H1 (cell line): ENCODE results near the gene UNC79. TPM values are rescaled to one million over a fixed set of nuclear protein-coding genes. Genes with fewer than 3 reads are reported as not detected.

ENCODE experiments used
- CTCF ChIA-PET: fragments of 300-600 bp; sonication (Branson Sonifier 250); formaldehyde crosslinking; loops from one replicate; lab custom pipeline; 2021; ENCODE audit not compliant: partially characterized antibody; lab: Charles Lee
- POLR2A ChIA-PET: fragments of 300-600 bp; sonication (Branson Sonifier 250); formaldehyde crosslinking; loops from one replicate; lab custom pipeline; 2021; ENCODE audit warnings: inconsistent platforms; ENCODE audit not compliant: partially characterized antibody; lab: Charles Lee
- DNase-seq, 2 experiments: peaks; one replicate each; pipeline versions ENCODE4 v3.0.0 to v3.0.0-alpha.2; 2010 to 2022; ENCODE audit warnings: low spot score in 2 of 2, low read depth in 1 of 2, mixed read lengths in 1 of 2
- FAIRE-seq: peaks from 2 replicates; lab custom pipeline; 2011; peaks lifted over from hg19 to GRCh38; lab: Jason Lieb, UNC
- H2AFZ ChIP-seq: 2 replicates; pipeline ENCODE4 v1.8.1; 2012; ENCODE audit warnings: low read length, inconsistent platforms
- H2AK5ac ChIP-seq: 2 replicates; pipeline ENCODE4 v1.6.1; 2013; ENCODE audit warnings: low read depth, low read length
- H2BK120ac ChIP-seq: replicated peaks from 2 replicates; pipeline ENCODE3; 2013; ENCODE audit warnings: low read depth, low read length, inconsistent platforms
- H2BK12ac ChIP-seq: 2 replicates; pipeline ENCODE4 v1.6.1; 2013; ENCODE audit warnings: low read depth, low read length
- H2BK15ac ChIP-seq: 2 replicates; pipeline ENCODE4 v1.6.1; 2013; ENCODE audit warnings: low read length
- H2BK20ac ChIP-seq: 2 replicates; pipeline ENCODE4 v1.6.1; 2013; ENCODE audit warnings: low read length
- H2BK5ac ChIP-seq: 2 replicates; pipeline ENCODE4 v1.6.1; 2013; ENCODE audit warnings: low read depth, low read length
- H3K14ac ChIP-seq: 2 replicates; pipeline ENCODE4 v1.6.1; 2013; ENCODE audit warnings: inconsistent platforms; ENCODE audit not compliant: insufficient read length
- H3K18ac ChIP-seq: 2 replicates; pipeline ENCODE4 v1.6.1; 2013; ENCODE audit warnings: low read length; ENCODE audit errors: extremely low read depth
- H3K23ac ChIP-seq: 2 replicates; pipeline ENCODE4 v1.6.1; 2013; ENCODE audit warnings: inconsistent platforms; ENCODE audit not compliant: insufficient read length
- H3K23me2 ChIP-seq: 2 replicates; pipeline ENCODE4 v1.6.1; 2013; ENCODE audit warnings: low read depth, low read length
- H3K27ac ChIP-seq: 2 replicates; pipeline ENCODE4 v1.6.1; 2011; ENCODE audit warnings: low read depth, low read length, inconsistent platforms
- H3K27me3 ChIP-seq, 4 experiments: replicated peaks in 1 of 4; 1 replicate in 1 of 4; 2 replicates in 3 of 4; pipeline versions ENCODE4 v1.6.1 to v1.8.1; 2011 to 2013; ENCODE audit warnings: low read length in 3 of 4, mild to moderate bottlenecking in 3 of 4, inconsistent platforms in 2 of 4, mixed read lengths in 2 of 4, moderate library complexity in 1 of 4; ENCODE audit not compliant: control insufficient read depth in 3 of 4, insufficient read depth in 3 of 4; ENCODE audit errors: extremely low read depth in 1 of 4
- H3K36me3 ChIP-seq, 4 experiments: 2 replicates each; pipeline versions ENCODE4 v1.6.1 to v1.8.1; 2011 to 2013; ENCODE audit warnings: mild to moderate bottlenecking in 4 of 4, low read length in 3 of 4, moderate library complexity in 2 of 4, control low read depth in 1 of 4, inconsistent platforms in 1 of 4; ENCODE audit not compliant: insufficient read depth in 4 of 4, control insufficient read depth in 2 of 4
- H3K4ac ChIP-seq: replicated peaks from 2 replicates; pipeline ENCODE3; 2013; ENCODE audit warnings: low read length, low read depth, mixed read lengths, inconsistent platforms; ENCODE audit not compliant: insufficient read length
- H3K4me1 ChIP-seq, 4 experiments: replicated peaks in 1 of 4; 1 replicate in 1 of 4; 2 replicates in 3 of 4; pipeline versions ENCODE4 v1.6.1 to v1.8.1; 2011 to 2013; ENCODE audit warnings: low read length in 3 of 4, inconsistent platforms in 2 of 4, mixed read lengths in 1 of 4; ENCODE audit not compliant: insufficient read depth in 4 of 4, control insufficient read depth in 3 of 4
- H3K4me2 ChIP-seq, 2 experiments: 2 replicates each; pipeline versions ENCODE4 v1.6.1 to v1.8.1; 2011 to 2013; ENCODE audit warnings: low read depth in 2 of 2, low read length in 2 of 2, control low read depth in 1 of 2, inconsistent platforms in 1 of 2, mild to moderate bottlenecking in 1 of 2; ENCODE audit not compliant: insufficient read depth in 1 of 2
- H3K4me3 ChIP-seq, 4 experiments: fragments of 200-600, 300-600 bp in 1 of 4; sonication (generic), shearing (Covaris generic), sonication (Bioruptor Twin) in 1 of 4; 2 replicates each; pipeline versions ENCODE4 v1.5.1 to v1.8.1; 2011 to 2016; ENCODE audit warnings: low read length in 4 of 4, low read depth in 3 of 4, control low read depth in 2 of 4, inconsistent platforms in 2 of 4, mild to moderate bottlenecking in 2 of 4, mixed read lengths in 1 of 4, moderate library complexity in 1 of 4; ENCODE audit not compliant: insufficient read depth in 2 of 4; ENCODE audit errors: extremely low read depth in 1 of 4
- H3K56ac ChIP-seq: replicated peaks from 2 replicates; pipeline ENCODE3; 2013; ENCODE audit warnings: low read depth, mild to moderate bottlenecking, mixed read lengths, low read length, inconsistent platforms; ENCODE audit not compliant: insufficient read length
- H3K79me1 ChIP-seq: 2 replicates; pipeline ENCODE4 v1.6.1; 2013; ENCODE audit warnings: low read depth, low read length, control low read depth
- H3K79me2 ChIP-seq, 2 experiments: 2 replicates each; pipeline versions ENCODE4 v1.6.1 to v1.8.1; 2012 to 2013; ENCODE audit warnings: low read length in 2 of 2, mild to moderate bottlenecking in 2 of 2, inconsistent platforms in 1 of 2; ENCODE audit not compliant: insufficient read depth in 2 of 2, control insufficient read depth in 1 of 2
- H3K9ac ChIP-seq, 4 experiments: replicated peaks in 1 of 4; 1 replicate in 1 of 4; 2 replicates in 3 of 4; pipeline versions ENCODE4 v1.6.1 to v1.8.1; 2011 to 2013; ENCODE audit warnings: low read depth in 3 of 4, low read length in 3 of 4, control low read depth in 2 of 4, mild to moderate bottlenecking in 2 of 4, moderate library complexity in 2 of 4, inconsistent platforms in 1 of 4; ENCODE audit errors: extremely low read depth in 1 of 4
- H3K9me3 ChIP-seq, 2 experiments: 2 replicates each; pipeline versions ENCODE4 v1.6.1 to v1.8.1; 2012 to 2013; ENCODE audit warnings: mild to moderate bottlenecking in 2 of 2, moderate library complexity in 2 of 2, control low read depth in 1 of 2, inconsistent platforms in 1 of 2, low read depth in 1 of 2, low read length in 1 of 2, mixed read lengths in 1 of 2; ENCODE audit not compliant: insufficient read depth in 2 of 2
- H4K20me1 ChIP-seq, 2 experiments: replicated peaks in 1 of 2; 2 replicates each; pipeline versions ENCODE3 to v1.8.1; 2011 to 2013; ENCODE audit warnings: inconsistent platforms in 2 of 2, low read length in 2 of 2, mild to moderate bottlenecking in 1 of 2; ENCODE audit not compliant: insufficient read depth in 2 of 2, control insufficient read depth in 1 of 2
- H4K5ac ChIP-seq: 2 replicates; pipeline ENCODE4 v1.6.1; 2013; ENCODE audit warnings: low read length, low read depth, mixed read lengths, inconsistent platforms; ENCODE audit not compliant: insufficient read length
- H4K8ac ChIP-seq: 2 replicates; pipeline ENCODE4 v1.8.0; 2013; ENCODE audit warnings: mild to moderate bottlenecking, moderate library complexity, low read length, inconsistent platforms; ENCODE audit not compliant: insufficient read depth; ENCODE audit errors: extremely low read depth
- H4K91ac ChIP-seq: replicated peaks from 2 replicates; pipeline ENCODE3; 2013; ENCODE audit warnings: low read length, mixed read lengths, inconsistent platforms; ENCODE audit not compliant: insufficient read length
- BRCA1 ChIP-seq: IDR thresholded peaks from 2 replicates; pipeline ENCODE4 v1.6.1; 2012; ENCODE audit warnings: low read depth, low read length, improper control_type of control experiment
- CBX5 ChIP-seq: fragments of 300-800, 300-1000 bp; sonication (generic); IDR thresholded peaks from 2 replicates; pipeline ENCODE4 v1.7.1; 2016; ENCODE audit warnings: antibody characterized with exemption, low read length, low read depth
- CBX8 ChIP-seq: fragments of 300-800, 300-1000 bp; sonication (generic); IDR thresholded peaks from 2 replicates; pipeline ENCODE4 v1.7.1; 2016; ENCODE audit warnings: low read depth, low read length, borderline replicate concordance
- CEBPB ChIP-seq: IDR thresholded peaks from 2 replicates; pipeline ENCODE4 v1.6.1; 2012; ENCODE audit warnings: low read depth, low read length
- E2F6 ChIP-seq: IDR thresholded peaks from 2 replicates; pipeline ENCODE4 v1.6.1; 2012; ENCODE audit warnings: inconsistent platforms
- GABPA ChIP-seq: IDR thresholded peaks from 2 replicates; pipeline ENCODE4 v1.6.1; 2011; ENCODE audit warnings: mild to moderate bottlenecking, low read length, moderate library complexity, borderline replicate concordance; ENCODE audit not compliant: insufficient read depth
- KDM4A ChIP-seq: IDR thresholded peaks from one replicate; pipeline ENCODE4 v1.7.1; 2012; ENCODE audit warnings: low read depth, mild to moderate bottlenecking, moderate library complexity, low read length, inconsistent platforms; ENCODE audit not compliant: severe bottlenecking
- NRF1 ChIP-seq: IDR thresholded peaks from 2 replicates; pipeline ENCODE4 v1.6.1; 2011; ENCODE audit warnings: mild to moderate bottlenecking, low read depth, low read length, improper control_type of control experiment
- RAD21 ChIP-seq, 2 experiments: IDR thresholded peaks in 1 of 2; conservative IDR thresholded peaks in 1 of 2; 2 replicates each; pipeline ENCODE4 v1.6.1; 2011; ENCODE audit warnings: low read depth in 2 of 2, low read length in 2 of 2, improper control_type of control experiment in 1 of 2, inconsistent platforms in 1 of 2, mild to moderate bottlenecking in 1 of 2, moderate library complexity in 1 of 2
- SIX5 ChIP-seq: IDR thresholded peaks from 2 replicates; pipeline ENCODE4 v1.6.1; 2011; ENCODE audit warnings: mild to moderate bottlenecking, low read depth, low read length
- SP4 ChIP-seq: IDR thresholded peaks from 2 replicates; pipeline ENCODE4 v1.6.1; 2012; ENCODE audit warnings: low read length, inconsistent platforms
- TBP ChIP-seq: IDR thresholded peaks from 2 replicates; pipeline ENCODE4 v1.6.1; 2011; ENCODE audit warnings: low read depth, low read length, improper control_type of control experiment
- TEAD4 ChIP-seq: IDR thresholded peaks from 2 replicates; pipeline ENCODE4 v1.6.1; 2012; ENCODE audit warnings: low read depth, low read length, inconsistent platforms, mixed read lengths
- ZNF274 ChIP-seq: IDR thresholded peaks from 2 replicates; pipeline ENCODE4 v1.7.0; 2012; ENCODE audit warnings: low read length, borderline replicate concordance; ENCODE audit errors: extremely low read depth
- WGBS, 2 experiments: shearing (Covaris generic) in 1 of 2; methylation state at CpG; one replicate each; pipeline versions ENCODE4 v1.1.6 to v1.1.7; 2013 to 2015; ENCODE audit warnings: low lambda C conversion rate in 2 of 2, mixed read lengths in 2 of 2, inconsistent platforms in 1 of 2, low coverage in 1 of 2, missing lambda C conversion rate in 1 of 2; ENCODE audit not compliant: insufficient replicate concordance in 2 of 2, insufficient coverage in 1 of 2, insufficient read length in 1 of 2; ENCODE audit errors: extremely low coverage in 1 of 2, missing lambda C conversion rate in 1 of 2; 5-methylcytosine and 5-hydroxymethylcytosine counted together
- polyA plus RNA-seq, 7 experiments: library from polyadenylated mRNA; depleted of rRNA in 3 of 7; stranded (reverse) in 5 of 7; unstranded in 2 of 7; fragments of >200 nt in 5 of 7; fragments of 200-250 nt in 2 of 7; gene quantifications; 1 replicate in 5 of 7; 2 replicates in 1 of 7; 4 replicates in 1 of 7; pipeline versions ENCODE4 v1.2.1 to v1.2.3, GENCODE V29; 2011 to 2013; ENCODE audit warnings: missing spikeins in 2 of 7, mixed read lengths in 2 of 7
- total RNA-seq: library from RNA; stranded (reverse); fragmentation: NEBNext Ultra II Directional; extraction: Animal tissue kit (Norgen Biotek cat#: 25700); gene quantifications from 2 replicates; pipeline ENCODE4 v1.2.1, GENCODE V29; 2021

The UNC79 gene
- total and polyA plus RNA-seq, 2 of the 8 experiments (the other 6 are each of a cell fraction or from before 2014, with no cell fraction given): 1.8 to 2.3 TPM

GRCh38 chr14:93690146-93690545, 259.4 kb downstream of the UNC79 start:
- CTCF ChIA-PET: interaction anchor here (0.7 to 4.4 kb wide), 11 partner anchors 8 to 82 kb away, joined by 3 to 47 read pairs (median 6); no protein-coding TSS in a partner anchor
- POLR2A ChIA-PET: interaction anchor here (1.1 kb wide), 1 partner anchor 35 kb away, joined by 3 read pairs; no protein-coding TSS in a partner anchor
- Histone ChIP-seq H2BK15ac (peak overlapping the region; percentile 32; the same call in 1 of the 2 replicates), H3K23ac (no peak overlapping the region), H3K9me3 (no peaks in the 10 kb centered on the region), H3K27ac (no peak overlapping the region), H3K79me2 (no peaks in the 10 kb centered on the region; a peak in 1 of 4 replicates), H3K18ac (no peak overlapping the region; the same call in 1 of the 2 replicates), H3K79me1 (no peaks in the 10 kb centered on the region), H3K4me1 (peaks cover 8 to 42% (median 28%) of the 10 kb centered on the region in 4 experiments), H3K56ac (no peak overlapping the region), H3K14ac (no peak overlapping the region), H3K4ac (no peak overlapping the region), H3K36me3 (no peaks in the 10 kb centered on the region), H3K9ac (no peak overlapping the region), H3K27me3 (no peaks in the 10 kb centered on the region), H2BK20ac (peak overlapping the region; percentile 94; the same call in 1 of the 2 replicates), H3K4me3 (no peak overlapping the region), H2BK12ac (peak overlapping the region; percentile 7; the same call in 1 of the 2 replicates), H2BK120ac (no peak overlapping the region), H4K20me1 (no peaks in the 10 kb centered on the region), H4K91ac (peak overlapping the region; percentile 36), H2AK5ac (no peak overlapping the region), H2AFZ (no peak overlapping the region), H3K23me2 (peaks cover 5% of the 10 kb centered on the region), H4K8ac (no peak overlapping the region), H2BK5ac (0 out of 2 replicates have a peak overlapping the region, but pooled peaks have one; percentile 37), H3K4me2 (no peak overlapping the region), H4K5ac (peak overlapping the region; percentile 27)
- no peak for DNase-seq
- 82% methylated on average over 6 of the region's 6 CpGs; no CpG with 5 or more reads in 1 of the 2 experiments for WGBS, 2 experiments
- no peak for FAIRE-seq
- TF ChIP-seq RAD21 (IDR thresholded peaks at IDR 0.05 in 1 of 2, conservative IDR thresholded peaks at IDR 0.05 in 1 of 2; ENCODE audit: low read depth in 2 of 2, low read length in 2 of 2): no peak
- TF ChIP-seq CBX5: no peak
- no peak for TF ChIP-seq CEBPB
- TF ChIP-seq BRCA1: no peak
- TF ChIP-seq E2F6: no peak
- TF ChIP-seq KDM4A: no peak
- no peak for TF ChIP-seq SIX5
- no peak for TF ChIP-seq SP4
- TF ChIP-seq GABPA: no peak
- no peak for TF ChIP-seq NRF1
- no peak for TF ChIP-seq TBP
- TF ChIP-seq ZNF274: no peak
- TF ChIP-seq TEAD4: no peak
- TF ChIP-seq CBX8: no peak
